SKM-1 treated with dmso at 0.1 percent for 144 hours (cell line): ENCODE measurements around the gene RORB.

ENCODE experiments used
- DNase-seq: peaks from one replicate; lab custom pipeline; 2025; ENCODE audit not compliant: unreplicated experiment; lab: John Stamatoyannopoulos, UW

RORB gene

GRCh38 chr9:74496819-74497747 is at the start of gene RORB:
TSS of gene RORB (plus strand) at chr9:74497335. CDS start at chr9:74497977, 642 bp downstream.
- DNase-seq, result no peak

DNA sequence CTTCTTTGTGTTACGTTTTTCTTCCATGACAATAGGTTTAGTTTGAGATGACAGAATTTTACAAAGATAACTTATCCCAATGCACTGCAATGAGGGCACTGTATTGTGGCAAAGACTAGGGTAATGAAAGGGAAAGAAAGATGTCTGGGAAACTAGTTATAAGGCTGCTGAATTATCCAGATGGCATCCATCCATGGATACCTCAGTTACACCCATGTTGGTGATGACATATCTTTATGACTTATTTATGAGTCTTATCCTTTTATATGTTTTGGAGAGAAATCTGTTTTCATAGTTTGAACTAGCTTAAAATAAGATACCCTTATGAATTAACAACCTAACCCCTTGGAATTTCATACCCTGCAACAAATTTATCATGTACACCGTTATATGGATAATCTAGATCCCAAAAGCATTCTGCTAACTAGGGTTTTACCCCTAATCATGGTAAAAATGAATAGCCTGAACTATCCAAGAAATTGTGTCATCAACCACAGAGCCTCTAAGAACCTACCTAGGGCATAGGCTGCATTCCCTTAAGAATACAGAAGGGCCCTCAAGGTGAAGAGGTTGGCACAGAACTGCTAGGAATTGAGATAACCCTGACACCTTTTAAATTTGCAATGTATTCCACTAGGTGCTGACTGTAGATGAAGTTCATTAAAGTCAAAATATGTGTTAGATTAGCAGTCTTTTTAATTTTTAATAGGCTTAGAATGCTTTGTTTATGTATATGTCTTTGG is 49.5 kb upstream of the RORB start:
- DNase-seq, result no peak

DNA sequence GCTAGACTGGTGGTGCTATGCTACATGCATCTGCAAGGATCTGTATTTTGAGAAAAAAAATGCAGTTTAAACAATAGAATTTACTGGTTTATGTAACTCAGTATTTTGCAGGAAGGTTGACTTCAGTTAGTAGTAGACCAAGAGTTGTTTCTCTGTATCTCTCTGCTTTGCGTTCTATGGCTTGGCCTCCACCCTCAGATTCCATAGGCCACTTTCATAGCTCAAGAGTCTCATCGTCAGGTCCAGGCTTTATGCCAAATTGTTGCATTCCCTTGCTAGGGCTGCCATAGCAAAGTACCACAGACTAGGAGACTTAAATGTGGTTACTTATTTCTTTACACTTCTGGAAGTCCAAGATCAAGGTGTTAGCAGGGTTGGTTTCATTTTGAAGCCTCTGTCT is 48.1 kb upstream of the RORB start:
- no peak for DNase-seq

GRCh38 chr9:74458832-74459231 is 38.3 kb upstream of the RORB start:
- no peak for DNase-seq

DNA sequence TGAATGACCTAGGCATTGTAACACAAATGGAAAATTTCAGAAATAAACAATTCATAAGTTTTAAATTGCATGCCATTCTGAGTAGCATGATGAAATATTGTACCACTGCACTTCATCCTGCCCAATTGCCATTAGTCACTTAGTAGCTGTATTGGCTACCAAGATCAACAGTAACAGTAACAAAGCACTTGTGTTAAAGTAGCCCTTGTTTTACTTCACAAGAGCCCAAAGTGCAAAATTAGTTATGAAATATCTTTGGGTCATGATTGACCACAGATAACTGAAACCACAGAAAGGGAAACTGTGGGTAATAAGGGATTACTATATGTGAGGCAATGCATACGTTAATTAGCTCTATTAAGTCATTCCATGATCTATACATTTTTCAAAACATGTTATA is 33.3 kb upstream of the RORB start:
- DNase-seq, result no peak

DNA sequence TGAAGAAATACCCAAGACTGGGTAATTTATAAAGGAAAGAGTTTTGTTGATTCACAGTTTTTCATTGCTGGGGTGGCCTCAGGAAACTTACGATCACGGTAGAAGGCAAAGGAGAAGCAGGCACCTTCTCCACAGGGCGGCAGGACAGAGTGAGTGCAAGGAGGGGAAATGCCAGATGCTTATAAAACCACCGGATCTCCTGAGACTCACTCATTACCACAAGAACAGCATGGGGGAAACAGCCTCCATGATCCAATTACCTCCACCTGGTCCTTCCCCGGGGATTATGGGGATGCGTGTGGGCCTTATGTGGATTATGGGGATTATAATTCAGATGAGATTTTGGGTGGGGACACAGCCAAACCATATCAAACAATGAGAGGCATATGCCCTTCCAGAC is 18.5 kb upstream of the RORB start:
- no peak for DNase-seq

DNA sequence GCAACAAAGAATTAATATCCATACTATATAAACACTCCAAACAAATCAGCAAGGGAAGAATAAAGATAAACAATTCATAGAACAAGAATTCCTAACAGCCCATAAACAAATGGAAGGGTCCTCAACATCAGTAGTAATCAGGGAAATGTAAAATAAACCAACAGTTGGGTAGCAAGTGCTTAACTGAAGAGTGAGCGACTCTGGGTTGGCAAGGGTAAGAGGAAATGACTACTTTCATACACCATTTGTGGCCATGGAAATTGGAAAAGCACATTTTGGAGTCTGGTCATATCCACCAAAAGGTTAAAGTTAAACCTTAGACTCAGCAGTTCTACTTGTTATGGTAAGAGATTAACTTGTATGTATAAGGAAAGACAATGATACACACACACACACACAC is 17.4 kb upstream of the RORB start:
- DNase-seq, result no peak

DNA sequence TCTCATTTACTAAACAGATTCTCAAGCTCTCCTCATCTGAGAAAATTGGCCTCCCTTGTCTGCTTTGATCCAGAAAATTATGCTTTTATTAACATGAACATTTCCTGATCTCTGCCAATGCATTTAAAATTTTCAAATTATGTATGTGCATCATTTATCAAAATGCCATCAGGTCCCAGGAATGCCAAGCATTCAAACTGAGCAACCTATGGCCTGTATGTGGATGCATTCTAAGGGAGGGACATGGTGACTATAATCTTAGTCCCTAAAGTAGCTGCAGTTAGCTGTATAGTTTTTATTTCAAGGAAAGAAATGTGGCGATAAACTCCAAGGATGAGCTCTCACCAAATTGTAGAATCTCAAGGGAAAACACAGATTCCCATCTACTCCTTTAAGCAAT is 9.7 kb upstream of the RORB start:
- DNase-seq, result no peak

DNA sequence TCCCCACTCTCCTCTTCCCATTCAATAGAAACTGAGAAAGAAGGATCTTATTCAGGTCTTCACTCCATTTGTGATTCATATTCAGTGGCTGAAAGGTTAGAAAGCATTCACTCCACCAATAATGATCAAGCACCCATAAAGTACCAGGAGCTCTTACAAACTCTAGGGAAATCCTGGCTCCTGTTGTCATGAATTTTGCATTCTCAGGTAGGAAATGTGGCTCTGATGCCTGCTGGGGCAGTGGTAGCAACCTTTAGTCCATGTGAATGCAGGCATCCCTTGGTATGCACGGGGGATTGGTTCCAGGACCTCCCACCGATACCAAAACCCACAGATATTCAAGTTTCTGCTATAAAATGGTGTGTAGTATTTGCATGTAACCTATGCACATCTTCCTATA is 3.6 kb upstream of the RORB start:
- no peak for DNase-seq

DNA sequence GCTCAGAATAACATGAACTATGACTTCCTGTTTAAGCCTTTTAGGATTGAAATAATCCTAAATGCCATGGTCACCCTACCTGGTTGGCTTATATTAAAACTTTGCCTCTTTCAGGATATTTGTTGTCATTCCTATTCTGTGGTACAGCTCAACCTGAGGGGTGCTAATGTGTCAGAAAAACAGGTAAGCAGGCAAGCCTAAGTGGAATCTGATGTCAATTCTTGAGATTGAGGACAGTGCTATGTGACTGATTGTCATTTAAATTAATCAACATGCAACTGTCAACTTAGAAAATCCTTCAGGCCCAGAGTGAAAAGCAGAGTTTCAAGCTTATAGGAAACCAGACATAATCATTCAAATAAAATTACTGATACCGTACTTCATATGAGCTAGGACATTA is 2.6 kb upstream of the RORB start:
- DNase-seq, result no peak

- no peak for DNase-seq
Measured at GRCh38 chr9:74496406-74496805, 729 bp upstream of the RORB start.

DNA sequence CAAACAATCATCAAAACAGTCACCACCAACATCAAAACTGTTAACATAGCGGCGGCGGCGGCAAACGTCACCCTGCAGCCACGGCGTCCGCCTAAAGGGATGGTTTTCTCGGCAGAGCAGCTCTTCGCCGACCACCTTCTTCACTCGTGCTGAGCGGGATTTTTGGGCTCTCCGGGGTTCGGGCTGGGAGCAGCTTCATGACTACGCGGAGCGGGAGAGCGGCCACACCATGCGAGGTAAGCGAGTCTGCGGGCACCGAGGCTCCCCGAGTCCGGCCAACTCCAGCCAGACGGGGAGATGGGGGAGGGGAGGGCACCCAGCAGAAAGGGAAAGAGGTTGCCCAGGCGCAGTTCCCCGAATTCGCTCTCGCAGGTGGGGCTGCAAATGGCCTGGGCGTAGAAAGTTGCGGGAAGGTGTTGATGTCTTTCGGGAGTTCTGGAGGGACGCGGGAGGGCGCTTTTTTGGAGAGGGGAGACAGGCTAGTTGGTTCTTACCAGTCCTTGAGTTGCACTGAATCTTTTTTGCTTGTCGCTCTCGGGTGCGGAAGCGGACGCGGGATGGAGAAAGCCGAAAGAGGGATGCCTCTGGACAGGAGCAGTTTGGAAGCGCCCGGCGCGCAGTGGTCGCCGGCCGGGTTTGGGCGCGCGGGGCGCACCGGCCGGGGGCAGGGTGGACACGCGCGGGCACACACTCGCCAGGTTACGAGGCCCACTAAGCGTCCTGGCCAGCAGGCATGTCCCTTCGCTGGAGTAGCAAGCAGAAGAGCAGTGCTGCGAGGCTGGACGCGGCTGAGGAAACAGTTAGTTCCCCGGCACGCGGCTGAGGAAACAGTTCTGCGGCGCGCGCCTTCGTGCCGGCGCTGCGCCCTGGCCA is 849 bp downstream of the RORB start:
- DNase-seq, result no peak

DNA sequence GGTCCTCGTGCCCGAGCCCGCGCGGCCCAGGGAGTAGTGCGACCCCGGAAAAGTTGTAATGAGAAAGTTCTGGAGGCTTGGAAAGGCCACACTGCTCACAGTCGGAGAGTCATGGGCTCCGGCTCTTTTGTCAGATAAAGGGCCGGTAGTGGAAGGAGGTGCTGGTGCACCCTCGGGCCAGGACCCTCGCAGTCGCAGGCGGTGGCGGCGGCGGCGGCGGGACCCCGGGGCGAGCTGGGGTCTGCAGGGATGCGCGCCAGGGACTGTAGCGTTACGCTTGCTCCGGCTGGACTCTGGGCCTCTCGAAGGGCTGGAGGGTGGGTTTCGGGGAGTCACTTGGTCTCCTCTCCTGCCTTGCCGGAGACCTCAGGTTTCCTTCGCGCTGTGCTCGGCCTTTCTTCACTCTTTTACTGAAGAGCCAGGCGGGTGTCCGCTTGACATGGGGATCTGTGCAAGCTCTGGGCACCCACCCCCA is 1.5 kb downstream of the RORB start:
- no peak for DNase-seq

DNA sequence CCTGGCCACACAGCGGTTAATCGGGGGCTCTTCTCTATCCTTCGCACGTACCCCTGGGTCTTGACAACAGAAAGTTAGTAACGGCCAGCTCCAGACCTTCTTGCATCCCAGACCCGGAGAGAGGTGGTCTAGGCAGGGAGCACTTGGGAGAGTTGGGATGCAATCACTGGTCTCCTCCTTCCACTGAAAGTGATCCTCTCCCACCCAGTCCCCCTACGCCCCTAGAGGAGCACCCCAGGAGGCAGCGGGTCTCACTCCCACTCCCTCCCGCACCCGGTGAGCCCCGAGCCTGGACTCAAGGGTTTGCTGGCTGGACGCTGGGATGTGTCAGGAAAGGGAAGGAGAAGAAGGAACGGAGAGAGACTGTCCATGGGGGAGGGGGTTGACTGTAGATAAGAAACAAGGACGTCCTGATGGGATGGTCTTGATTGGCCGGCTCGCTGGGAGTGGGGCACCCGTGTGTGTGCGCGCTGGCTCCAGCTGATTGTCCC is 2.0 kb downstream of the RORB start:
- no peak for DNase-seq

DNA sequence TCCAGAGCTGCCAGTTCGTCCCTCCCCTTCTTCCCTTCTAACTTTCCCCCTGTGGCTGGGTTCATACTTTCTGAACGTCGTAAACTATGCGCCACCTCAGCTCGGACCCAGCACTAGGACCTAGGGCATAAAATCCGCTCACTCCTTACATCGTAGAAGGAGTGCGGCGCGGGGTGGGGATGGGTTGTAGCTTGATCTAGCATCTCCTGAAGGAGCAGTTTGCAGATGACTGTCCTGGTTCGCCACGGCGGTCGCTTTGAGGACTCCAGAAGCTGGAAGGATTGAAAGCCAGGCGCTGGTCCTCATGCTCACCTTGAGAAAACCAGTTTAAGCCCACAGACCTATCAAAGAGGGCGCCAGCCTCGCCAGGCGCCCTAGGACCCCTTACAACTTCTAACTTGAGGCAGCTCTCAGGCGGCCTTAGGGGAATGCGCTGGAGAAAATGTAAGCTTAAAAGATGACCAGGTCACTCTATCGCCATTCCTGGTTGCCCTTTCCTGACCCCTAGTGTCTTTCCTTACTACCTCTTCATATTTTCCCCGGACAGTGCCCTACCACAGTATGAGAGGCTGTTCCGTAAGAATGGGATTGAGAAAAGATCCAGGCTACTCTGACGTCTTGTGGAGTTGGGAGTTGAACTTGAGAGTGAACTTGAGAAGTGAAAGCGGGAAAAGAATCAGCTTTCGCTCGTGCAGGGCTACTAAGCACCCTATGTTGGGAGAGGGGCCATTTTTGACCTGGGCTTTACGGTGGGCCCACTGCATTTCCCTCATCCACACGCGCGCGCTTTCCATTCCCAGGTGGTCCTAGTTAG is 2.8 kb downstream of the RORB start:
- no peak for DNase-seq

DNA sequence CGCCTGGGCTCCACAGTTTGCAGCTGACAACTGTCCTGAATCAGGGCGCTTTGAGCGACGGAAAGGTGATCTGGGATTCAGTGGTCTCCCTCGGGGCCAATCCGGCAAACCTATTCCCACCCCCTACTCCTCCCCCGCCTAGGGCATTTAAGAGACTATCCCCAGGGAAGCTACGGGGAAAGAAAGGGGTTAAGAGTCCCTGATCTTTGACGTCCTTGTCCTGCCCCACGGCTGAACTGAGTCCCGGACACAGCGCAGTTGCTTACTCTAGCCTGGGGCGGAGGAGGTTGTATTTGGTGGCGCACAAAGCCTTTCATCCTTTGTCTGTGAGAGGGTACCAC is 3.4 kb downstream of the RORB start:
- no peak for DNase-seq

- DNase-seq, result no peak
Measured at GRCh38 chr9:74501570-74501969, 4.4 kb downstream of the RORB start.

- no peak for DNase-seq
Measured at GRCh38 chr9:74503219-74503618, 6.1 kb downstream of the RORB start.

- no peak for DNase-seq
Measured at GRCh38 chr9:74503666-74504065, 6.5 kb downstream of the RORB start.

DNA sequence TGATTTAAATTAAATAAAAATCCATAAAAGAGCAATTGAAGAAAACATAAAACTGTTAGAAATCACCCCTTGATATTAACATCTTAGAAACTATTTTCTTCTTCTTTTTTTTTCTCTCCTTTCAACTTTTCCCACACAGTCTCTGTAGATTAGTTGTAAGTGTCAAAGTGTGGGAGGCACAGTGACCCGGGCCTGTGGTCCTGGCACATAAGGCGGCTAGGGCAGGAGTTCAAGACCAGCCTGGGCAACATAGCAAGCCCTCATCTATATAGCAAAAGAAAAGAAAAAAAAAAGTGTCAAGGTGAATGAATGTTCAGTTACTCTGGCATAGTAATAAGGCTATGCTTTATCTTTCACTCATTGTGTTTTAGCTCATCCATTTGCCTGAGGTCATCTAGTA is 14.2 kb downstream of the RORB start:
- DNase-seq, result no peak
